ENCODE data around the gene KRTAP5-8.
"Not testable (repeated sequence)": the region's sequence is repeated elsewhere in the genome, so short reads cannot be mapped to it uniquely, and the experiment has no call there.

The KRTAP5-8 gene

DNA sequence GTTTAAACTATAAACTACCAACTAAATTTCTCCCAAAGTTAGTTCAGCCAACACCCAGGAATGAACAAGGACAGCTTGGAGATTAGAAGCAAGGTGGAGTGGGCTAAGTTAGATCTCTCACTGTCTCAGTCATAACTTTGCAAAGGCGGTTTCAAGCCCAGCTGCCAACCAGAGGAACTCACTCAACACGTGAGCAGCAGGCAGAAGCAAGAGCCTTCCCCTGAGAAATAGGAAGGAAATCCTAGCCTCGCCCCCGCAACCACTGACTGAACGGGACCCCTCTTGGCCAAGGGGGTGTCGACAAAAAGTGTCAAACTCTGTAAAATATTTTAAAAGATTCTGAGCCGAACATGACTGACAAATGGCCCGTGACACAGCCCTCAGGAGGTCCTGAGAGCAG is 6.0 kb downstream of the KRTAP5-8 start:
- DNase-seq (ENCODE audit: low read depth, low spot score), result no peak

DNA sequence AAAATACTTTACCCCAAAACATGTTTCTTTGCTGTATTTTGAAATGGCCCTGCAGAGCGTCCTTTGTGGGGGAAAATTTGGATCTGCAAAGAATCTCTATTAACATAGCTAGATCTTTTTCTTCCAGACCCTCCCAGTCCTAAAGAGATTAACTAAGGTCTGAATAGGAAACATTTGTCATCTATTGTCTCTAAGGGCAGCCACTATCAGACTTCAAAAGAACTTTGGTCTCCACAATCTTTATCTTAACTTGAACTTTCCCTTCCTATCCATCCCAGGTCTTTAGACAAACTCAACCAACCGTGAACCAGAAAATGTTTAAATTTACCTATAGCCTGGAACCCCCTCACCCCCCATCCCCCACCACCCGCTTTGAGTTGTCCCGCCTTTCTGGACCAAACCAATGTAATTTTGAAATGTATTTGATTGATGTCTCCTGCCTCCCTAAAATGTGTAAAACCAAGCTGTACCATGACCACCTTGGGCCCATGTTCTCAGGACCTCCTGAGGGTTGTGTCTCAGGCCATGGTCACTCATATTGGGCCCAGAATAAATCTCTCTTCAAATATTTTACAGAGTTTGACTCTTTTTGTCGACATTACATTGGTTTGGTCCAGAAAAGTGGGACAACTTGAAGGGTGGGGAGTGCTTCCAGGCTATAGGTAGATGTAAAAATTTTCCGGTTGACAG is 6.8 kb downstream of the KRTAP5-8 start:
- no peak for DNase-seq (ENCODE audit: low read depth, low spot score)

DNA sequence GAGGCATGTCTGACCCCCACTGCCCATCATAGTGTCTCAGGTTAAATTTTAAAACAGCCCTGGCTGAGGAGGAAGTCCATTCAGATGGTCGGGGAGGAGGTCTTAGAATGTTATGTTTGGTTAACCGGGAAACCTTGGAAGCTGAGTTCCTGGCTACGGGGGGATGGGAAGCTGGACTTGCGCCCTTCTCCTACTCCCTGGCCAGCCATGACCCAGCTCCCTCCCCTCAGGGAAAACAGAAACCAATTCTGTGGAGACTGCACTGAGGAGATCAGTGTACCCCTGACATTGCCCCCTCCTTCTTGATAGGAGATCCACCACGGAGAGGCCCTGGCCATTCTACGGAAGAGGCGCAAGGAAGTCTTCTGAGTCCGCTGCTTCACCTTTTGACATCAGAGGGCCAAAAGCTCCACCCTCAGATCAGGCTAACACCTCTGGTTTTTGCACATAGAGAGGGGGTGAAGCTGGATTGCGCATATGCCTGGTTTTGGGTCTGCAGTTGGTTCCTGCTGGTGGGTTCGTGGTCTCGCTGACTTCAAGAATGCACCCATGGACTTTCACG is 7.7 kb downstream of the KRTAP5-8 start:
- no peak for DNase-seq (ENCODE audit: low read depth, low spot score)

DNA sequence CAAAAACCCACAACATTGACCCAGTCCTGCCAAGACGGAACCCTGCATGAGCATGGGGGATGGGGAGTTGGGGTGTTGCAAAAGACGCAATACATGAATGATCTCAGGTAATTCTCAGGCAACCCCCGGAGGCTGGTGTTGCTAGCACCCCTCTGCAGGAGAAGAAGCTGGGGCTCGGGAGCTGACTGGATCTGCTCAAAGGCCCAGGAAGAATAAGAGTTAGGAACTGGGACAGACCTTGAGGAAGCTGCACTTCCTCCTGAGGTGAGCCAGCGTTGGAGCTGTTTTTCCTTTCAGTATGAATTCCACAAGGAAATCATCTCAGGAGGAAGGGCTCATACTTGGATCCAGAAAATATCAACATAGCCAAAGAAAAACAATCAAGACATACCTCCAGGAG is 10.3 kb downstream of the KRTAP5-8 start, which contains the start of gene KRTAP5-9:
TSS of gene KRTAP5-9 (plus strand) at position 301 of the 400 bp plus-strand sequence. CDS start 238 bp downstream, outside the sequence.
- no peak for DNase-seq (ENCODE audit: low read depth, low spot score)

DNA sequence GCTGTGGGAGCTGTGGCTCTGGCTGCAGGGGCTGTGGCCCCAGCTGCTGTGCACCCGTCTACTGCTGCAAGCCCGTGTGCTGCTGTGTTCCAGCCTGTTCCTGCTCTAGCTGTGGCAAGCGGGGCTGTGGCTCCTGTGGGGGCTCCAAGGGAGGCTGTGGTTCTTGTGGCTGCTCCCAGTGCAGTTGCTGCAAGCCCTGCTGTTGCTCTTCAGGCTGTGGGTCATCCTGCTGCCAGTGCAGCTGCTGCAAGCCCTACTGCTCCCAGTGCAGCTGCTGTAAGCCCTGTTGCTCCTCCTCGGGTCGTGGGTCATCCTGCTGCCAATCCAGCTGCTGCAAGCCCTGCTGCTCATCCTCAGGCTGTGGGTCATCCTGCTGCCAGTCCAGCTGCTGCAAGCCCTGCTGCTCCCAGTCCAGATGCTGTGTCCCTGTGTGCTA is 10.9 kb downstream of the KRTAP5-8 start:
- DNase-seq (ENCODE audit: low read depth, low spot score), result no peak

DNA sequence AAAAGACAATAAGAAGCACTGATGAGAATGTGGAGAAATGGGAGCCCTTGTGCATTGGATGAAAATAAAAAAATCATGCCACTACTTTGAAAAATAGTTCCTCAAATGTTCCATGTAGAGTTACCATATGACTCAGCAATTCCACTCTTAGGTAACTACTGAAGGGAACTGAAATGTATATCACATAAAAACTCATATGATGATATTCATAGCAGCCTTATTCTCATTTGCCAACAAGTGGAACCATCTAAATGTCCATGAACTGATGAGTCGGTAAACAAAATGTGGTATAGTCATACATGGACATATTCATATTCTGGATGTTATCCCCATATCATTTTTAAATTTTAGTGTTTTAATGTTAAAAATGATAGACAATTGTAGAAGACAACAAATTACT is 13.9 kb downstream of the KRTAP5-8 start:
- DNase-seq (ENCODE audit: low read depth, low spot score), result no peak

DNA sequence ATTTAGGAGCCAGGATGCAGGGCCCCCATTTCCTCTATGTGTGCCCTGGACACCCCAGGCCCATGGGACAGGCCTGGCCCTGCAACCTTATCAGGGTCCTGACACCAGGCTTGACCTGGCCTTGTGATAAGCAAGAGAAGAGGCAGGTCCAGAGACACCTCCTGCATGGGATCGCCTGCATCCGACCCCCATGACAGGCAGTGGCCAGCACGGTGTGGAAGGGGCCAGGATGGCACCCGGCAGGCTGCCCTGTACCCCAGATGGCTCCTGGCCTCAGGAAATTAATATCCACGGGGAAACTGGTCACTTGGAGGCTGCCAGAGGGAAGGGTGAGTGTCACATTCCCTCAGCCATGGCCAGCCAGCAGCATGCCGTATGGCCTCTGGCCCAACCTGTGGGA is 17.2 kb downstream of the KRTAP5-8 start:
- no peak for DNase-seq (ENCODE audit: low read depth, low spot score)

DNA sequence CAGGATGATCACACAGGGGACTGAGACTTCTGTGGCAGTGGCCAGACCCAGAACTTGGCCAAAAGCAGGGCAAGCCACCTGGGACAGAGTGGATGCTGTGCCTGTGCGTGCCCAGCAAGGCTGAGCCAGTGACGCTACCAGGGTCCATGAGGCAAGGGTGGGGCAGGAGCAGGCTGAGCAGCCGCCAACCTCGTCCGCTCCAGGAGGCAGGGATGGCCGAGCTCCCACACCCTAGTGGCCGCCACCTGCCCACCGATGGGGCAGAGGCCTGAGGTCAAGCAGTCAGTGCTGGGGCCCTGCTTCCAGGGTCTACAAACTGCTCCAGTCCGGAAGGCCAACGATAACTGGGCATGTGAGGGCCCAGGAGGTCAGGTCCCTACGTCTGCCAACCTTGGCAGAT is 17.7 kb downstream of the KRTAP5-8 start:
- DNase-seq (ENCODE audit: low read depth, low spot score), result no peak

DNA sequence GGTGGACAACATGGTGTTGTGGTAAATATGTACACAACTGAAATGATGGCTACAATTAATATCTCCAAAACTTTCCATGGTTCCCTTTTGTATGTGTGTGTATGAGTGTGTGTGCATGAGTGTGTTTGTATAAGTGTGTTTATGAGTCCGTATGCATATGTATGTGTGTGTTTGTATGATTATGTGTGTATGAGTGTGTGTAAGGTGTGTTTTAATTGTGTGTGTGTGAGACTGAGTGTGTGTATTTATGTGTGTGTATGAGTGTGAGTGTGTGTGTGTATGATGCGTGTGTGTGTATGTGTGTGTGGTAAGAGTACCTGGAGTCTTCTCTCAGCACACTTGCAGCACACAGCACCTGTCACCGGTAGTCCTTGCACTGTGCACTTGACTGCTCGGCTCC is 18.2 kb downstream of the KRTAP5-8 start:
- no peak for DNase-seq (ENCODE audit: low read depth, low spot score)

DNA sequence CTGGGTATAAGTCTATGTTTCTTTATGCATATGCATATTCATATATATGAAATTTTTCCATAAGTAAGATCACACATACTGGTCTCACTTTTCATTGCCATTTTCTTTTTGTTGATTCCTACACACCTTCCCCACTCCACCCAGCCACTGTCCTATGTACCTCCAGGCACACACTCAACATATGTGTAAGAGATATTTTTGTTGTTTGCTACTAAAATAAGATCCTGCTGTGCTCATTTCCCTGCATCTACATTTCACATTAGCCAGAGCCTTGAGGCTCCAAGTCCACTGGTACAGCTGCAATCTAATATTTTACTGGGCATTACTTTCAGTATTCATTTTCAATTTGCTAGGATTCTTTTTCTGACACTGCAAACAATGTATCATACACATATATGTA is 19.4 kb downstream of the KRTAP5-8 start:
- DNase-seq (ENCODE audit: low read depth, low spot score), result no peak

DNA sequence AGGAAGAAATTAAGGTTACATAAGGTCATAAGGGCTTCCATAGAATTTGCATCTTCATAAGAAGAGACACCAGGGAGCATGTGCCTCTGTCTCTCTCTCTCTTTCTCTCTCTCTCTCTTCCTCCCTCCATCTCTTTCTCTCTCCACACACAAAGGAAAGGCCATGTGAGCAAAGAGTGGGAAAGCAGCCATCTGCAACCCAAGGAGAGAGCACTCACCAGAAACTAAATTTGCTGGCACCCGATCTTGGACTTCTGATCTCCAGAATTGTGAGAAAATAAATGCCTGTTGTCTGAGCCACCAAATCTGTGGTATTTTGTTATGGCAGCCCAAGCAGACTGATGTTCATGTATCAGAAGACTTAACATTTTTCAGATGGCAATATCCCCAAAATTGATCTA is 21.2 kb downstream of the KRTAP5-8 start:
- no peak for DNase-seq (ENCODE audit: low read depth, low spot score)

DNA sequence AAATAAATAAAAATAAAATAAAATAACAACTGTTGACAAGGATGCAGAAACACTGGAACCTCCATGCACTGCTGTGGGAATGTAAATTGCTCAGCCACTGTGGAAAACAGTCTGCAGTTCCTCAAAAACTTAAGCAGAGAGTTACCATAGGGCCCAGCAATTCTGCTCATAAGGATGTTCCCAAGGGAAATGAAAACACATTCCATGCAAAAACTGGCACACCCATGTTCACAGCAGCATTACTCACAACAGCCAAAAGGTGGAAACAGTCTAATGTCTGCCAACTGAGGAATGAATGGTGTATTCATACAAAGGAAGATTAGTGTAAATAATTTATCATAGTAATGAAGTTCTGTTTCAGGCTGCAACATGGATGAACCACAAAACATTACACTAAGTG is 24.3 kb downstream of the KRTAP5-8 start:
- no peak for DNase-seq (ENCODE audit: low read depth, low spot score)

DNA sequence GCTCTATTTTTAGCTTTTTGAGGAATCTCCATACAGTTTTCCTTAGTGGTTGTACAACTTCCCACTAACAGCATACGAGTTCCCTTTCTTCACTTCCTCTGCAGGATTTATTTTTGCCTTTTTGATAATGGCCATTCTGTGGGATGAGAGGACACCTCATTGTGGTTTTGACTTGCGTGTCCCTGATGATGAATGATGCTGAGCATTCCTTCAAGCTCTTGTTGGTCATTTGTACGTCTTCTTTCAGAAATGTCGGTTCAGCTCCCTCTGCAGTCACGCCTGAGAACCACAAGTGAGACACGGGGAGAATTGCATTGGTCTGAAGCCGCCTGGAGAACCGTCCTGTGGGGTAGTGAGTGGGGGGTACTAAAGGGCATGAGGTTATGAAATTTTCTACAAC is 25.6 kb downstream of the KRTAP5-8 start:
- DNase-seq (ENCODE audit: low read depth, low spot score), result no peak

DNA sequence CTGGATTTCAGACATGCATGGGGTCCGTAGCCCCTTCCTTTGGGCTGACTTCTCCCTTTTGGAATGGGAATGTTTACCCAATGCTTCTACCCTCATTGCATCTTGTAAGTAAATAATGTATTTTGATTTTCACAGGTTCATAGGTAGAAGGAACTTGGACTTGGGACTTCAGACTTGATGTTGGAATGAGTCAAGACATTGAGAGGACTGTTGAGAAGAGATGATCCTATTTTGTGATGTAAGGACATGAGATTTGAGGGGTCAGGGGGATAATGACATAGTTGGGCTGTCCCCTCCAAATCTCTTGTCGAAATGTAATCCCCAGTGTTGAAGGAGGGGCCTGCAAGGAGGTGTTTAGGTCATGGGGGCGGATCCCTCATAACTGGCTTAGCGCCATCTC is 26.6 kb downstream of the KRTAP5-8 start:
- no peak for DNase-seq (ENCODE audit: low read depth, low spot score)

DNA sequence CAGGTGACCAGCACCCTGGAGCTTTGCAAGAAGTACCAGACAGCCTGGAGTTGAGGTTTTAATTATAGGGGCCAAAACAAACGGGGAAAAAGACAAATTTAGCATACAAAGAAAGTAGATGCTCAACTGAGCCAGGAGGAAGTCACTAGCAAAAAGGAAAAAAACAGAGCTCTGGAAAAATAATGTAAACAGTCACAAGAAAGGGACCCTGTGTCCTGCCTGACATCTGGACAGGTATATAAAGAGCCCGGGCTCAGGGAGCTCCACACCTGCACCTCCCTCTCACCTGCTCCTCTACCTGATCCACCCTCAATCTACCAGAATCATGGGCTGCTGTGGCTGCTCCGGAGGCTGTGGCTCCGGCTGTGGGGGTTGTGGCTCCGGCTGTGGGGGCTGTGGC is 27.4 kb downstream of the KRTAP5-8 start, which contains the start of gene KRTAP5-10:
TSS of gene KRTAP5-10 (plus strand) at position 301 of the 400 bp plus-strand sequence. CDS start at position 326, 25 bp downstream.
- DNase-seq (ENCODE audit: low read depth, low spot score), result no peak

DNA sequence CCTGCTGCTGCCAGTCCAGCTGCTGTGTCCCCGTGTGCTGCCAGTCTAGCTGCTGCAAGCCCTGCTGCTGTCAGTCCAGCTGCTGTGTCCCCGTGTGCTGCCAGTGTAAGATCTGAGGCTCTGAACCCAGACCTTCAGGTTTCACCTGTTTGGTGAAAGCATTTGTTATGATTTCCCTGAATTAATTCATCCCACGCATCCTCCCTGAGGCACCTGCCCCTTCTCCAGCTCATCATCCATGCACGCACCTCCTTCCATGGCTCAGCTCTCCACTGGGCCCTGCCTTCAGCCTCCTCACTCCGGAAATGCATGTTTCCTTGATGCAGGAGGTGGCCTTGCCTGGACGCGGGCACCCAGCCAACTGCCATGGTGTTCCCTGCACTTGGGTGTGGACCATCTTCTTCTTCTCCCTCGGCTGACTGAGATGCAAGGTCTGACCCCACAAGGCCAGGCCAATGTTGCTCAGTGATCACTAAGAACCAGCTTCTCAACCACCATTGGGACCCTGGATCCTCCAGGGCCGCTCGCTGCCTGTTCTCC is 28.3 kb downstream of the KRTAP5-8 start:
- no peak for DNase-seq (ENCODE audit: low read depth, low spot score)

DNA sequence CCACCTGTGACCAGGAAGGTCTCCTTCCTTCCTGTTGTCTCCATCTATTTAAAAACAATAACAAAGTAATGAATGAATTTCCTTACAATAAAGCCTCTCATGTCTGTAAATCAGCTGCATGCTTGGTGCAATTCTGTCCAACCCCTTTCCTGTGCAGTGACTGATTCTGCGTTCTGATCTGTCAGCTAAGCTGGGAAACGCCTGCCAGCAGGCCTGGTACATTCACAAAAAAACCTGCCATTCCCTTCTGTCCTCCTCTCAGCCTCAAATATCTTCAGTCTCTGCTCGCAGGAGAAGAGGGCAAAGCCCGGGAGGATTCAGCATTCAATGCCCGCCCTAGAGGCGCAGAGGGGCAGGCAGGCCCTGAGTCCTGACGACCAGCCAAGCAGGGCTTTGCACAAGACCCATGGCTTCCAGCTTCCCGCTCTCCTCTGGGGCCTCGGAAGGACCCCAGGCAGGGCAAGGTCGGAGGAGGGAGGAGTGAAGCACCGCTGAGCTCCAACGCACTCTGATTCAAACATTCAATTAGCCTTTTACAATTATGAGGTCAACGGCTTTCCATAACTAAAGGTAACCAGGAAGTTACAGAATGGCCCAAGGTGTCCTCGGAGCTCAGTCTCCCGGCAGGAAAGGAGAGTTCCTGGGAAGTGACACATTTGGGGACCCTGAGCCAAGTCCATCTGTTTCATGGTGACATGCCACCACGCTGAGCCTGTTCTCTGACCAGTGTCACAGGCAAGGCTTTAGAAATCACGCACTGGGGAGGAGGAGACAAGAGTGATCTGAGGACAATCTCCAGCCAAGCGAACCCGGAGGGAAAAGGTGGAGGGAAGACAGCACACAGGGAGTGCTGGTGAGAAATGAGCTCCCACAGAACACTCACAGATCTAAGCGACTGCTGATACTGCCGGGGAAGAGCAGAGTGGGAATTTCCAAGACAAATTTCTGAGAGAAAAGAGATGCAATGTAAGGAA is 29.1 kb downstream of the KRTAP5-8 start:
- DNase-seq (ENCODE audit: low read depth, low spot score), result not testable (repeated sequence)

DNA sequence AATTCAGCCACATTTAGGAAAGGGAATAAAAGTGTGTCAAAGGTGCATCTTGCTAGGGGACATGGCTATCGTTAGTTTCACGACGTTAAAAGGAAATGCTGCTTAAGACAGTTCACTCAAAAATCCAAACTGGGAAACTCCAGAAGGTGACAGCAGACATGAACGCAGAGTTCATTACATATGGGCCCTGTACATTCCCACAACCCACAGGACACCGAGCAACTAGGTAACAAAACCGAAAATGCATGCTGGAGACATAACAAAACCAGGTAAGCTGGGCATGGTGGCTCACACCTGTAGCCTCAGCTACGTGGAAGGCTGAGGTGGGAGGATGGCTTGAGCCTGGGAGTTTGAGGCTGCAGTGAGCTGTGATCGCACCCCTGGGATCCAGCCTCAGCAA is 29.8 kb downstream of the KRTAP5-8 start:
- DNase-seq (ENCODE audit: low read depth, low spot score), result not testable (repeated sequence)

DNA sequence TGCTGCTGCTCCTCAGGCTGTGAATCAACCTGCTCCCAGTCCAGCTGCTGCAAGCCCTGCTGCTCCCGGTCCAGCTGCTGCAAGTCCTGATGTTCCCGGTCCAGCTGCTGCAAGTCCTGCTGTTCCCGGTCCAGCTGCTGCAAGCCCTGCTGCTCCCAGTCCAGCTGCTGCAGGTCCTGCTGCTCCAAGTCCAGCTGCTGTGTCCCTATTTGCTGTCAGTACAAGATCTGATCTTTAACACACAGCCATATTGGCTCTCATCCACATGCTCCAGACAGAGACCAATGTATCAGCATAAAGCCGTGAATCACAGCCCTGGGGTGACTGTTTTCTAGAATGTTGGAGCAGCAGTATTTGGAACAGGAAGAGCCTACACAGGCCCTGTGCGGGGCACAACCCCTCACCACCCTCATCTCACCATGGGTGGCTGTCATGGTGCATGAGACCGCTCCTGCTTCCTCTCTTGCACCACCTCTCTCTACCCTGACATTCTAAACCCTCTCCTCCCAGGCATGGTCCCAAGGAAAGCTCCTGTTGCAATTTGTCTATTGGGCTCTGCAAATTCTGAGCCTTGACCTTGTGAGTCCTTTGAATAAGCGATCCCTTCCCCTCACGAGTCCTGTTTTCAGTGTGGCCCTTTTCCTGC is 31.0 kb downstream of the KRTAP5-8 start:
- DNase-seq (ENCODE audit: low read depth, low spot score), result no peak

DNA sequence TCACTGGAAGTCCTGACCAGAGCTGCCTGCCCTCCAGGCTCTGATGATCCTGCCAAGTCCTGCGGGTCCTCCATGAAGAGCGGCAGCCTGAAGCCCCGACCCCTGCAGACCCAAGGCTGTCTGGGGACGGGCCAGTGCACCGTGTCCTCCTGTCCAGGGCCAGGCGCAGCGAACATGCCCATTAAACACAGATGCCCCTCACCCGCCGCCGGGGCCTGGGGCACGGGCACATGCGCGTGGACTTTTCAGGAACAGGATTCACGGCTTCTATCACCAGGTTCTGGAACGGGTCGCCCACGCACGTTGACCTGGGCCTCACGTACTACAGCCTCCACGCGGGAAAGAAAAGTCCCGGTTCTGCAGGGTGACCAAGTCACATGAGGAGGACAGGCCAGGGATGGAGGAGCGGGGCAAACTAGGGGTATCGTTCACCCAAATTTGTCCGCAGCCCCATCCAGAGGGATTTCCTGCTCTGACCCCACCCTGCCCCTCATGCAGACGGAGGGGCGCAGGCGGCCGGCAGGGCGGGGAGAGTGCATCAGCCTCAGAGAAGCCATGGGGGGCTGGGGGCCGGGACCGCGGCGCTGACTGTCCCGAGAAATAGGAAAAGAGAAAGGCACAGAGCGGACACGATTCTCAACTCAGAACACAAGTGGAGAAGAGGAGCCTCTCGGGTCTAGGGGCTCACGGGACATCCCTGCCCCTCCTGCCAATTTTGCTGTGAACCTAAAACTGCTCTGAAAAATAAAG is 33.5 kb downstream of the KRTAP5-8 start:
- not testable (repeated sequence) for DNase-seq (ENCODE audit: low read depth, low spot score)

DNA sequence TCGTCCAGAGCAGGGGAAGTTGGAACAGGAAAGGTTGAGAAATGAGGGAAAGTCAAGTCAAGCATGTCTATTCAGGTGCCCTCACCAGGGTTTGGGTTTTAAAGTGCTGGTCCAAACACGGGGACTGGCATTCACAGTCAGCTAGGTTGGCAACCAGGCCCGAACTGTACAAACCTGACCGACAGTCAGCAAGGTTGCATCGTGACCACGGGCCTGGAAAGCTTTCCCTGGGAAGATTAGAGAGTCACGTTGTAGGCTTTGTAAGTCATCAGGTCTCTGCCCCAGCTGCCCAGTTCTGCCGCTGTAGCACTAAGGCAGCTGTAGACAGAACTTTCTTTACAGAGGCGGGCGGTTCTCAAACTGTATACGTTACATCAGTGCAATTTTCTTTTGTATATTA is 35.0 kb downstream of the KRTAP5-8 start:
- DNase-seq (ENCODE audit: low read depth, low spot score), result no peak

Data from activated naive CD8-positive, alpha-beta T cell treated with anti-CD3 and anti-CD28 coated beads, Interleukin-2, amount 50 U/mL, for 16 hours (primary cell).